T1000 (cell line): Measurements from ENCODE around the gene LHX4.
A peak's percentile ranks its signal among the peaks of the same experiment; 100 is the strongest.

ENCODE experiments used
- DNase-seq: peaks from one replicate; lab custom pipeline; 2025; ENCODE audit warnings: mixed read lengths; lab: John Stamatoyannopoulos, UW

LHX4 gene

DNA sequence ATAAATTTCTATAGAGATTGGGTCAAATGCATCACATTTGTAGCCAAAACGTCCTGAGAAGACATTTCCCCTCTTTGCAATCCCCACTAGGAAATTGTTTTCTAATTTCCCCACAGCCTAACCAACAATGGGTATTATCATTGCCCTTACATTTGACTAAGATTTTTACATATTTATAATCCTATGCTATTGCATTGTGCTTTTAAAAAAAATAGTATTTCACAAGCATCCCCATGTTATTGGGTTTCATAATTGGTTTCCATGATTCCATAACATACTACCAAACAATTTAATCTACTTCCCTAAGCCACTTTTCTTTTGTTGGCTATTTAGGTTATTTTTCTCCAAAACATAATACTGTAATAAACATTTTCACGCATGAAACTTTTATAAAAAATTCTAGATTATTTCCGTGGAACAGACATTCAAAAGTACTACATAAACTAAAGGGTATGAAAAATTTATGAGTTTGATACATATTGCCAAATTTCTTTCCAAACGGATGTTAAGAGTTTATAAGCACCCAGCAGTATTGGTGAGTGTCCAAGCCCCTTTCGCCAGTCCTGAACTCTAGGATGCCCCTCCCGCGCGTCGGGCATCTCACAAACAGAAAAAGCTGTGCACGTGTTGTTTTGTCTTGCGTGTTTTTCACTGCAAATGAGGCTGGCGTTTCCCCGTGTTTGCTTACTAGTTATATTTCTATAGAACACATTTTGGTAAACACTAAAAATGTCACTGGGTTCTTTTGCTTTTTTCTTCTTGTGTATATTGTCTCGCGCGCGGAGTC lies 2.0 kb upstream of the LHX4 start:
- no peak for DNase-seq

DNA sequence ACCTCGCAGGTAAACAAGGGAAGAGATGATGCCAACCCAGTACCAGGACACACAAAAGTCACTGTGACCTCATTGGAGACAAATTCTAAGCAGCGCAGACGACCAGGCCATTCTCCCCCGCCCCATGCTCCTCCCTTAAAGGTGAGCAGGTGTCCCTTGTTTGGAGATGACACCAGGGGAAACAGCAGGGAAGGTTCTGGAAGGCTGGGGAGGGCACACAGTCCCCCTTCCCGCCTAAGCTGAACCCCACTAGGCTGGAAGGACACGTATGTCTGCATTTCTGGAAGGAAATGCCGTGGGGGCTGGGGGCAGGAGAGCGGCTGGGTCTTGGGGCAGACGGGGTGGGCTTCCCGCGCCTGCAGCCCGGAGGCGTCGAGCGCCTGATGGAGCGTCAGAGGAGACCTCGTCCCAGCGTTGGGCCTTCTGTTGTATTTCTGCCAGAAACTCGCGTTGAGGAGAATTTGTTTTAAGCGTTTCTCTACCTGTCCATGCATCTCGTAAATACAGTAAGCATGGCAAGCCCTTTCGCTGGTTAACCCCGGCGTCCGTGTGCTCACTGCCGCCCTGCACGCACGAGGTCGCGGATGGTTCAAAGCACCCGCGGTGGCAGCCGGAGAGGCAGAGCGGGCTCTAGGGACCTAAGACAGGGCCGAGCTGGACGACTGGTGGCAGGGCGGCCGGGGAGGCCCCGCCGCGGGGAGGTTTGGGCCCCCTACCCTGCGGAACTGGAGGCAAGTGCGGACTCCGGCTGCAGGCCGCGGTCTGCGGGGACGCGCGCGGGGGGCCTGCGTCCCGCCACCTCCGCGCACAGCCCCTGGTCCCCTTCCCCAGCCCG lies 1.2 kb upstream of the LHX4 start:
- DNase-seq = no peak

DNA sequence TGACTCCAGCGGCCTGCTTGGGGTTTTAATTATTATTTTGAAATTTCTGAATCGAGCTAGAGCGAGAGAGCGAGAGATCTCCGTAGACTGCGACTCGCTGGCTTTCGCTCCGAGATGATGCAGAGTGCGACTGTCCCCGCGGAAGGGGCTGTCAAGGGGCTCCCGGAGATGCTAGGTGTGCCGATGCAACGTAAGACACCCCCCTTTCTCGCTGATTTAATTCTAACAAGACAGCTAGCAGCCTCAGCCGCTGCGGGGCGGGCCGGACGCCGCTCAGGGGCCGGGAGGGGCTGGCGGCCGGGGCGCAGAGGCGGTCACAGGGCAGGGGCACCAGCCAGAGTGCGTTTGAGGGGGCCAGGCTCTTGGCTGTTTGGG lies 339 bp downstream of the LHX4 start:
- DNase-seq = no peak

DNA sequence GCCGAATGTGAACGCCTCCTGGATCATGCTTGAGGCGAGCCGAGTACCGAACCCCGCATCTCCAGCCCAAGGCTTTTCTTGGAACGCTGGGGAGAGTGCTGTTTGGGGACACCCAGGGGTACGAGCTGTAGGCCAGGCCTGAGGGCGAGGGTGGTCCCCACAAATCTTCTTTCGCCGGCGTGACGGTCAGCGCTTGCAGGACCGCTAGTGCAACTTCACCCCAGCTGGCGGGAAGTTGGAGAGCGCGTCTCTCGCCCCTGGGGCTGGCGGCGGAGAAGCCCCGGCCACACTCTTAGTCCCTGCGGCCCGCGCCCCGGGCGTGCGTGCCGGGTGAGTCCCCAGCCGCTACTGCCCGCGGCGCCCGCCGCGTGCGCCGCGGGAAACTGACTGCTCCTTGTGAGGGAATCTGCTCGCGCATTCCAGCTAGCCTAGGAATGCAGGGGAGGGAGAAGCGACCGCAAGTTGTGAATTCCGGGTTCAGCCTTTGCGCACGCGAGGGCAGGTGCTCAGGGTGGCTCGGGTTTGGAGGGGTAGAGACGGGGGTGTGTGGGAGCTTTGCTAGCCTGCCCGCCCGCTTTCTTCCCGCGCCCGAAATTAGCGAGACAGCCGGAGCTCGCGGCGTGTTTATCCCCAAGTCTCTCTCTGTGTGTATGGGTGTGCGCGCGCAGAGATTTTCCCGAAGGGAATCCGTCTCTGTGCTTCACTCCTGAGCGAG lies 884 bp downstream of the LHX4 start:
- peak; percentile 35 for DNase-seq

GRCh38 chr1:180231506-180231921 lies 1.4 kb downstream of the LHX4 start:
- DNase-seq = peak; percentile 24

GRCh38 chr1:180231936-180232335 lies 1.9 kb downstream of the LHX4 start:
- no peak for DNase-seq

GRCh38 chr1:180232521-180233043 lies 2.5 kb downstream of the LHX4 start:
- no peak for DNase-seq

DNA sequence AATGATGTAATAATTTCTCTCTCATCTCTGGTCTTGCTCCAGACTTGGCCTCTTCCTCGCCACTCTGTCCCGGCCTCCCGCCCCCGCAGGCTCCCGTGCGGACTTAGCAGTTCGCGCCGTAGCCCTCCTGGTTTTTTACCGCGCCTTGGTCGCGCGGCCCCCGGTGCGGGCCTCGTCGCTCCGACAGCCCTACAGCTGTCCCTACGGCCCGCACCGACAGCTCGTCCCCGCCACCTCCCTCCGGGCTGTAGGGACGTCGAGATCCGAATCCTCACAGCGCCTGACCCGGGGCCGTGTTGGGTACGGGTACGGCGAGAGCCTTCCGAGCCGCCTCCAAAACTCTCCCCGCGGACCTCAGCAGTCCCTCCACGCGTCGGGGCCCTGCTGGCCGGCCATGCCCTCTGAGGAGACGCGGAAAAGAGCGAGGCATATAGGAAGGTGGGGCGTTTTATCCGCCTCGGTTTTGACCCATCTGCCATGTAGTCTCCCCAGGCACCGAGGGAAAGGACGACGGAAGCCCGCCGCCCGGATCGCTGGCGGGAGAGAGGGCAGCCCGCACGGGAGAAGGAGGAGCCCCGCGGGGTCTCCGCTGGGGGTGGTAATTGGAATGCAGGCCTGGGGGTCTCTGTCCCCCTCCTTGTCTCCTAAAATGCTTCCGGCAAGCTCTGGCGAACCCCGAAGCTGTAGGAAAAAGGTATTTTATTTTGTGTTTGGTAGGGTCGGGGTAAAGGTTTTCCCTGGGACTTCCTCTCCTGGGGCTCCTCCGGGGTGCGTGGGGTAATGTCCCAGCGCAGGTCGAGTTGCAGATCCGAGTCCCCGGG lies 3.3 kb downstream of the LHX4 start:
- no peak for DNase-seq

DNA sequence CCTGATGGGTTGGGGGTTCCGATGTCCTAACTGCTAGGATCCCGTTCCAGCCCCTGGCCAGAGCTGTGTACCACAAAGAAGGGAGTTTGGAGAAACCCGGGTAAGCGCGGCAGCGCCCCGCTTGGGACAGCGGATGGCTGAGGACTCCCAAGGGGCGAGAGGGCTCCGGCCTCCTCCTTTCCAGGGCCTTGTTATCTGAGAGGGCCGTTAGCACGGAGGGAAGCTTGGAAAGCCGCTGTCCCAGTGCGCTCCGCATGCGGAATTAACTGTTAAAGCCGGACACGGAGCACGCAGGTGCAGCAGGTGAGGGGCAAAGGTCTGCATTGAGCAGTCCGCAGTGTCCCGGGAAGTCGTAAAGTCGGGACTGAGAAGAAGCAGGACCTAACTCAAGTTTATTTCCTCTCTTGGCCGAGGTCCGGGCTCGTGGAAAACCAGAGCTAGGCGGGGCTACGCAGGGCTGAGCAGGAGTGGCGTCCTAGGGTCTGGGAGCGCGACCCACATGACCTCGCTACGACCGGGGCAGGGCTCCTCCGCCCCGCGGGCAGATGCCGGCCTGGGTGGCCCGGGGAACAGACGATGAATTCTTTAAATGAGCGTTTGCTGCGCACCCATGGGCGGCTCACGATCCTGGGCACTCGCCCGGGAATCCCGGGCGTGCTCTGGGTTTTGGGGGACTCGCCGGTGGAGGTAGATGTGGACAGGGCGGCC lies 4.5 kb downstream of the LHX4 start:
- no peak for DNase-seq

DNA sequence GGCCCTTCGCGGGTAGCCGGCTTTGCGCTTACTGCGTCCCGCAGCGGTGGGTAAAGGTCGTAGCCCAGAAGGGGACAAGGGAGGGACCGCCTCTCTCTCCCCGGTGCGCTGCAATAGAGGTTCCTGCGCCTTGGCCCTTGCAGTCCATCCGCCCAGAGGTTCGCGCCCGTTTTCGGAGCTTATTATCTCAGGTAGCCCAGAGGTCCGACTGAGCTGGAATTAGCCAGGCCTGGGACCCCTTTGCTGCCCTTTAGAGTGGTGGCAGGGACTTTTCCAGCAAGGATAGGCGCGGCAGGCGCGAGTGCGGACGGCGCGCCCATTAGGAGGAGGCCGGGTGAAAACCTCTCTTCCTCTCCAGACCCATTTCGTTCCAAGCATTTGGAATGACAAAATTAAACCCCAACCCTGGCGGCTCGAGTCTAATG lies 5.0 kb downstream of the LHX4 start:
- DNase-seq = no peak

DNA sequence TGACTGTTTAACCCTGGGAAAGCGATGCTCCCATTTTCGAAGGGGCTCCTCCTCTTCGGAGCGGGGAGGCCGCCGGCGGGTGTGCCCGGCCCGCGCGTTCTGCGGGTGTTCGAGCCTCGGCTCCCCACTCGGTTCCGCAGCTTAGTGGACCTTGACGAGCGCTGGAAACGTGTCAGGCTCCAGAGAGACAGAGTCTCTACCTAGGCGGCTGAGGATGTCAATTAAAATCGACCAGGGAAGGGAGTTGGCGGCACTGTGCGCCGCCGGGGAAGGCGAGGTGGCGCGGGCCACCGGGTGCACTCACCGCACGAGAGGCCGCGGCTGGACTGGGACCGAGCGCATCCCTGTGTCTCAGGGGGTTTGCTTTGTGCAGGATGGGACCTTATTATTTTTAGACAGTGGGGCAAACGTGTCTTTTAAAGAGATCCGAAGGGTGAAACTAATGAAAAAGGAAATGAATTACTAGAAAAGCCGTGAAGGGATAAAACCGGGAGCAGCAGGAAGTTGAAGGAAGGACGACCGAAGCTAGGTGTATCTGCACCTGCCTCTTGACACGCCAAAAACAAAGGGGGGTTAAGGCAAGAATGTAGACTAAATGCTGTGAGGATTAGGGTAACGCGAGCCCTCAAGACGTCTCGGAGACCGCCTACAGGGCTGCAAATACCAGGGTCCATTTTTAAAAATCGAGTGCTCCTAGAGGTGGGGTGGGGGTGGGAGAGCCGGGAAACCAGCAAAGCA lies 5.6 kb downstream of the LHX4 start:
- no peak for DNase-seq

GRCh38 chr1:180236698-180237509 lies 6.8 kb downstream of the LHX4 start:
- no peak for DNase-seq

- DNase-seq = no peak
Observed at GRCh38 chr1:180237869-180238476, 7.9 kb downstream of the LHX4 start.

DNA sequence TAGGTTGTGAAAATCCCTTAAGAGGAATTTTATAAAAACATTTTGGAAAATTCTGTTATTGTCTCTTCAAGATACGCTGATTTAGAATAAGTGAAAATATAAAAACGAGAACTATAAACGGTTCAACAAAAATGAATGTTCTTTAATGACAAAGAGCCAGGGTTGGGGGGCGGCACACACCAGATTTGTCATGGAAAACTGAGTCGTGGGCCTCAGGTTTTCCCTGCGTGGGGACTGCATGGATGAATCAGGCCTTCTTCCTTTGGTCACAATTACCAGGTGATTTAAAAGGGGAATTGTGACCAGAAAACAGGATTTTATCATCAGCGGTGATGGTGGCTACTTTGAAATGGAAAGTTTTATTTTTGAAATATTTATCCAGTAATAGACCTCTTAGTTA lies 8.6 kb downstream of the LHX4 start:
- DNase-seq = no peak

DNA sequence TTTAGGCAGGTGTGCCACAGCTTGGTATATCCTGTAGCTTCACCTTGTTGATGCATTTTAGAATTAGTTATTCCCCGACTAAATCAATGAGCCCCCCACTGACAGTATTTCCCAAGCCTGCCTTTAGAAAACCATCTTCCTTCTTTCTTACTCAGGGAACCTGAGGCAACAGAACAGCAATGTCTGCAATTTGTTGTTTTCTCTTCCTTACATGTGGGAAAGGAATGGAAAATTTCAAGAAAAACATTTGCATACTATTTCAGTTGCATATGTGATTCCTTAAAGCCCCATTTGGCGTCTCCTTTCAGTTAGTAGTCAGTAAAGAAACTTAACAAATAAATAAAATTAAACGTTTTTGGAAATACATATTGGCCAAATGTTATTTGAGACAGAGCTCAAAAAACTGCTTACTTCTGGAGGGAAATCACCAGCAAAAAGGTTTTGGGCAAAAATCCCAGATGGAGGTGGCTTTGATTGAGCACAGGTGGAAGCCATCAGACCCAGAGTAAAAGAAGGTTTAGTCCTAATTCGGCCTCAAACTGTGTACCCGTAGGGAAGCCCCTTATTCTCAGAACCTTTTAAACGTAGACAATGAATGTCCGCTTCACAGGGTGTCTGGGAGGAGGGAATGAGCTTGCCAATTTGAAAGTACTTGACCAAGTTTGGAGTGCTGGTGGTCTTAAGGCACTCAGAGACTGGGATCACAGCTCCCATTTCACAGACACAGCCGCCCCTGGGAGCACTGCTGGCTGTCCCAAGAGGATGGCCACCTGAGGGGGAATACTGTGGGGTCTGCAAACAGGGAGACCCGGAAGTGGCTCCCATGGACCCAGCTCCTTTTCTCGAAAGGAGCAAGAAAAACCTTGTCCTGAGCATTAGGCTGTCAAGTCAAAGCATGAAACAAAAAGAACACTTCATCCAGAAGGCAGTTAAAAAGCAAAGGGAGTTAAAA lies 9.4 kb downstream of the LHX4 start:
- no peak for DNase-seq

DNA sequence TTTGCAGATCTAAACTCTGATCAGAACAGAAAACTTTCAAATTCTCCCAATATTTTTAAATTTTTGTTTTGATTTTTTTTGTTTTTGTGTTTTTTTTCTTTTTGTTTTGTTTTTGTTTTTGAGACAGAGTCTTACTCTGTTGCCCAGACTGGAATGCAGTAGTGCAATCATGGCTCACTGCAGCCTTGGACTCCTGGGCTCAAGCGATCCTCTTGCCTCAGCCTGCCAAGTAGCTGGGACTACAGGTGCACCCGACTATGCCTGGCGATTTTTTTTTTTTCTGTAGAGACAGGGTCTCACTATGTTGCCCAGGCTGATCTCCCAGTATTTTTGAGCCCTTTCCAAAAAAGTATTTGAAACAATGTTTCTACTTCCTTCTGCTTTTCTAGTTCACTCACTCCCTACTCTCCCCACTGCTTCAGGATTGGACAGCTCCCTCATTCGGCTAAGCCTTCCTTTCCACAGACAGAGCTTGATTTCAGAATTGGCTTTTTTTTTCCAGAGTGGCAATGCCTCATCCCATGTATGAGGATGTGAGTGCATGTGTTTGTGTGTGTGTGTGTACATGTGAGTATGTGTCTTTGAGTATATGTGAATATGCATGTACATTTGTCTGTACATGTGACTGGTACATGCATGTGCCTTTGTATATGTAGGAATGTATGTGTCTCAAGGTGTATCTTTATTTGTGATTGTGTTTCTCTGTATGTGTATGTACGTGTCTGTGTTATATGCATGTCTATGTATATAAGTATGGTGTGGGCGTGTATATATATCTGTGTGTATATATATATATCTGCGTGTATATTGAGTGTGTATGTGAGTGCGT lies 11.9 kb downstream of the LHX4 start:
- no peak for DNase-seq
